Hair follicular keratinocyte (primary cell): Measurements from ENCODE around the gene SHISAL2B. TPM values are rescaled to one million over a fixed set of nuclear protein-coding genes. Genes with fewer than 3 reads are reported as not detected.

Experiments
- total RNA-seq: library from RNA; depleted of rRNA; stranded (reverse); fragments of >200 nt; gene quantifications from 2 replicates; pipeline ENCODE4 v1.2.3, GENCODE V29; 2015

SHISAL2B gene
- not detected in 2 replicates for total RNA-seq

GRCh38 chr5:64690417-64691151, at the start of gene SHISAL2B:
SHISAL2B (plus strand) TSS chr5:64690503; CDS start chr5:64690624, 121 bp downstream.

Other genes starting within 250 kb of the SHISAL2B start
- gene RGS7BP, start 184.5 kb upstream of the SHISAL2B start, total RNA-seq: not detected in 2 replicates
- 6.8 and 10.1 TPM in 2 replicates for gene SREK1IP1, start 78.2 kb downstream of the SHISAL2B start, total RNA-seq
- gene CWC27, start 78.4 kb downstream of the SHISAL2B start, total RNA-seq: 9.6 and 18.9 TPM in 2 replicates